Measurements from ENCODE around the gene BLOC1S1.

The BLOC1S1 gene

GRCh38 chr12:55692631-55693322, 23.1 kb upstream of the BLOC1S1 start:
- no peak for DNase-seq
- Histone ChIP-seq H3K27me3 (ENCODE audit: insufficient read depth, low read depth, severe bottlenecking) (no peaks in the 10 kb centered on the region), H3K27ac (no peak overlapping the region), H3K36me3 (peaks cover 5% of the 10 kb centered on the region; the same call in 1 of the 2 replicates), H3K9me3 (ENCODE audit: severe bottlenecking) (no peaks in the 10 kb centered on the region), H3K4me3 (ENCODE audit: low read depth, low read length) (no peak overlapping the region)
- TF ChIP-seq CTCF (IDR thresholded peaks at IDR 0.05; ENCODE audit: low read depth, low read length), result no peak

GRCh38 chr12:55693323-55694187, 22.3 kb upstream of the BLOC1S1 start:
- H3K9me3 ChIP-seq (ENCODE audit: severe bottlenecking), result no peaks in the 10 kb centered on the region
- H3K27me3 ChIP-seq (ENCODE audit: insufficient read depth, low read depth, severe bottlenecking), result no peaks in the 10 kb centered on the region
- peaks cover 5% of the 10 kb centered on the region; the same call in 1 of the 2 replicates for H3K36me3 ChIP-seq
- no peak overlapping the region for H3K27ac ChIP-seq
- DNase-seq, result no peak
- H3K4me3 ChIP-seq (ENCODE audit: low read depth, low read length), result no peak overlapping the region
- TF ChIP-seq CTCF (IDR thresholded peaks at IDR 0.05; ENCODE audit: low read depth, low read length), result no peak

GRCh38 chr12:55694188-55694515, 21.7 kb upstream of the BLOC1S1 start:
- H3K27me3 ChIP-seq (ENCODE audit: insufficient read depth, low read depth, severe bottlenecking), result no peaks in the 10 kb centered on the region
- DNase-seq, result no peak

GRCh38 chr12:55694651-55695050, 21.2 kb upstream of the BLOC1S1 start:
- H3K27ac ChIP-seq, result no peak overlapping the region
- TF ChIP-seq CTCF (IDR thresholded peaks at IDR 0.05; ENCODE audit: low read depth, low read length), result no peak
- no peaks in the 10 kb centered on the region for H3K27me3 ChIP-seq (ENCODE audit: insufficient read depth, low read depth, severe bottlenecking)
- H3K4me3 ChIP-seq (ENCODE audit: low read depth, low read length), result no peak overlapping the region
- H3K36me3 ChIP-seq, result peaks cover 5% of the 10 kb centered on the region; the same call in 1 of the 2 replicates
- H3K9me3 ChIP-seq (ENCODE audit: severe bottlenecking), result no peaks in the 10 kb centered on the region
- no peak for DNase-seq

More at GRCh38 chr12:55694188-55694515, 21.7 kb upstream of the BLOC1S1 start:
- no peak for TF ChIP-seq CTCF (IDR thresholded peaks at IDR 0.05; ENCODE audit: low read depth, low read length)
- peaks cover 5% of the 10 kb centered on the region; the same call in 1 of the 2 replicates for H3K36me3 ChIP-seq
- H3K4me3 ChIP-seq (ENCODE audit: low read depth, low read length), result no peak overlapping the region
- H3K27ac ChIP-seq, result no peak overlapping the region
- no peaks in the 10 kb centered on the region for H3K9me3 ChIP-seq (ENCODE audit: severe bottlenecking)

GRCh38 chr12:55695349-55695748, 20.5 kb upstream of the BLOC1S1 start:
- no peaks in the 10 kb centered on the region for H3K27me3 ChIP-seq (ENCODE audit: insufficient read depth, low read depth, severe bottlenecking)
- DNase-seq, result no peak
- no peak for TF ChIP-seq CTCF (IDR thresholded peaks at IDR 0.05; ENCODE audit: low read depth, low read length)
- no peaks in the 10 kb centered on the region for H3K9me3 ChIP-seq (ENCODE audit: severe bottlenecking)
- H3K4me3 ChIP-seq (ENCODE audit: low read depth, low read length), result no peak overlapping the region
- H3K36me3 ChIP-seq, result peaks cover 5% of the 10 kb centered on the region; the same call in 1 of the 2 replicates
- H3K27ac ChIP-seq, result no peak overlapping the region

Data from WERI-Rb-1 (cell line).